Right lobe of liver (tissue), 4 donors: Measurements from ENCODE around the gene NAALADL2.

Experiments used
- CTCF ChIP-seq, 4 donors: fragments of 200-600 bp in 3 of 4; fragments of 450-650 bp in 1 of 4; IDR thresholded peaks; one replicate each; pipeline versions ENCODE4 v1.5.1 to v1.8.0; 2016 to 2022; ENCODE audit warnings: antibody characterized with exemption in 4 of 4, mild to moderate bottlenecking in 2 of 4
- POLR2A ChIP-seq: fragments of 450-650 bp; IDR thresholded peaks from one replicate; pipeline ENCODE4 v1.6.1; 2017; ENCODE audit warnings: antibody characterized with exemption, mild to moderate bottlenecking
- donor health status: DM: no; HTN: no; CAD: no.
- donor health status: DM: no; HTN: no; CAD: no.
- donor health status: DM: no; HTN: yes; CAD: no.

GRCh38 chr3:174862101-174862500, 3.0 kb downstream of the NAALADL2 start:
- TF ChIP-seq CTCF (IDR thresholded peaks at IDR 0.05) (peak; percentile 37 to 65 (median 58)), POLR2A (no peak)
